H1 (cell line): ENCODE measurements around the gene SYT15. TPM values are rescaled to one million over a fixed set of nuclear protein-coding genes. Genes with fewer than 3 reads are reported as not detected.

Experiments used
- CTCF ChIA-PET: fragments of 300-600 bp; sonication (Branson Sonifier 250); formaldehyde crosslinking; loops from one replicate; lab custom pipeline; 2021; ENCODE audit not compliant: partially characterized antibody; lab: Charles Lee
- POLR2A ChIA-PET: fragments of 300-600 bp; sonication (Branson Sonifier 250); formaldehyde crosslinking; loops from one replicate; lab custom pipeline; 2021; ENCODE audit warnings: inconsistent platforms; ENCODE audit not compliant: partially characterized antibody; lab: Charles Lee
- DNase-seq, 2 experiments: peaks; one replicate each; pipeline versions ENCODE4 v3.0.0 to v3.0.0-alpha.2; 2010 to 2022; ENCODE audit warnings: low spot score in 2 of 2, low read depth in 1 of 2, mixed read lengths in 1 of 2
- FAIRE-seq: peaks from 2 replicates; lab custom pipeline; 2011; peaks lifted over from hg19 to GRCh38; lab: Jason Lieb, UNC
- H2AFZ ChIP-seq: 2 replicates; pipeline ENCODE4 v1.8.1; 2012; ENCODE audit warnings: low read length, inconsistent platforms
- H2AK5ac ChIP-seq: 2 replicates; pipeline ENCODE4 v1.6.1; 2013; ENCODE audit warnings: low read depth, low read length
- H2BK120ac ChIP-seq: replicated peaks from 2 replicates; pipeline ENCODE3; 2013; ENCODE audit warnings: low read depth, low read length, inconsistent platforms
- H2BK12ac ChIP-seq: 2 replicates; pipeline ENCODE4 v1.6.1; 2013; ENCODE audit warnings: low read depth, low read length
- H2BK15ac ChIP-seq: 2 replicates; pipeline ENCODE4 v1.6.1; 2013; ENCODE audit warnings: low read length
- H2BK20ac ChIP-seq: 2 replicates; pipeline ENCODE4 v1.6.1; 2013; ENCODE audit warnings: low read length
- H2BK5ac ChIP-seq: 2 replicates; pipeline ENCODE4 v1.6.1; 2013; ENCODE audit warnings: low read depth, low read length
- H3K14ac ChIP-seq: 2 replicates; pipeline ENCODE4 v1.6.1; 2013; ENCODE audit warnings: inconsistent platforms; ENCODE audit not compliant: insufficient read length
- H3K18ac ChIP-seq: 2 replicates; pipeline ENCODE4 v1.6.1; 2013; ENCODE audit warnings: low read length; ENCODE audit errors: extremely low read depth
- H3K23ac ChIP-seq: 2 replicates; pipeline ENCODE4 v1.6.1; 2013; ENCODE audit warnings: inconsistent platforms; ENCODE audit not compliant: insufficient read length
- H3K23me2 ChIP-seq: 2 replicates; pipeline ENCODE4 v1.6.1; 2013; ENCODE audit warnings: low read depth, low read length
- H3K27ac ChIP-seq: 2 replicates; pipeline ENCODE4 v1.6.1; 2011; ENCODE audit warnings: low read depth, low read length, inconsistent platforms
- H3K27me3 ChIP-seq, 4 experiments: replicated peaks in 1 of 4; 1 replicate in 1 of 4; 2 replicates in 3 of 4; pipeline versions ENCODE4 v1.6.1 to v1.8.1; 2011 to 2013; ENCODE audit warnings: low read length in 3 of 4, mild to moderate bottlenecking in 3 of 4, inconsistent platforms in 2 of 4, mixed read lengths in 2 of 4, moderate library complexity in 1 of 4; ENCODE audit not compliant: control insufficient read depth in 3 of 4, insufficient read depth in 3 of 4; ENCODE audit errors: extremely low read depth in 1 of 4
- H3K36me3 ChIP-seq, 4 experiments: 2 replicates each; pipeline versions ENCODE4 v1.6.1 to v1.8.1; 2011 to 2013; ENCODE audit warnings: mild to moderate bottlenecking in 4 of 4, low read length in 3 of 4, moderate library complexity in 2 of 4, control low read depth in 1 of 4, inconsistent platforms in 1 of 4; ENCODE audit not compliant: insufficient read depth in 4 of 4, control insufficient read depth in 2 of 4
- H3K4ac ChIP-seq: replicated peaks from 2 replicates; pipeline ENCODE3; 2013; ENCODE audit warnings: low read length, low read depth, mixed read lengths, inconsistent platforms; ENCODE audit not compliant: insufficient read length
- H3K4me1 ChIP-seq, 4 experiments: replicated peaks in 1 of 4; 1 replicate in 1 of 4; 2 replicates in 3 of 4; pipeline versions ENCODE4 v1.6.1 to v1.8.1; 2011 to 2013; ENCODE audit warnings: low read length in 3 of 4, inconsistent platforms in 2 of 4, mixed read lengths in 1 of 4; ENCODE audit not compliant: insufficient read depth in 4 of 4, control insufficient read depth in 3 of 4
- H3K4me2 ChIP-seq, 2 experiments: 2 replicates each; pipeline versions ENCODE4 v1.6.1 to v1.8.1; 2011 to 2013; ENCODE audit warnings: low read depth in 2 of 2, low read length in 2 of 2, control low read depth in 1 of 2, inconsistent platforms in 1 of 2, mild to moderate bottlenecking in 1 of 2; ENCODE audit not compliant: insufficient read depth in 1 of 2
- H3K4me3 ChIP-seq, 4 experiments: fragments of 200-600, 300-600 bp in 1 of 4; sonication (generic), shearing (Covaris generic), sonication (Bioruptor Twin) in 1 of 4; 2 replicates each; pipeline versions ENCODE4 v1.5.1 to v1.8.1; 2011 to 2016; ENCODE audit warnings: low read length in 4 of 4, low read depth in 3 of 4, control low read depth in 2 of 4, inconsistent platforms in 2 of 4, mild to moderate bottlenecking in 2 of 4, mixed read lengths in 1 of 4, moderate library complexity in 1 of 4; ENCODE audit not compliant: insufficient read depth in 2 of 4; ENCODE audit errors: extremely low read depth in 1 of 4
- H3K56ac ChIP-seq: replicated peaks from 2 replicates; pipeline ENCODE3; 2013; ENCODE audit warnings: low read depth, mild to moderate bottlenecking, mixed read lengths, low read length, inconsistent platforms; ENCODE audit not compliant: insufficient read length
- H3K79me1 ChIP-seq: 2 replicates; pipeline ENCODE4 v1.6.1; 2013; ENCODE audit warnings: low read depth, low read length, control low read depth
- H3K79me2 ChIP-seq, 2 experiments: 2 replicates each; pipeline versions ENCODE4 v1.6.1 to v1.8.1; 2012 to 2013; ENCODE audit warnings: low read length in 2 of 2, mild to moderate bottlenecking in 2 of 2, inconsistent platforms in 1 of 2; ENCODE audit not compliant: insufficient read depth in 2 of 2, control insufficient read depth in 1 of 2
- H3K9ac ChIP-seq, 4 experiments: replicated peaks in 1 of 4; 1 replicate in 1 of 4; 2 replicates in 3 of 4; pipeline versions ENCODE4 v1.6.1 to v1.8.1; 2011 to 2013; ENCODE audit warnings: low read depth in 3 of 4, low read length in 3 of 4, control low read depth in 2 of 4, mild to moderate bottlenecking in 2 of 4, moderate library complexity in 2 of 4, inconsistent platforms in 1 of 4; ENCODE audit errors: extremely low read depth in 1 of 4
- H3K9me3 ChIP-seq, 2 experiments: 2 replicates each; pipeline versions ENCODE4 v1.6.1 to v1.8.1; 2012 to 2013; ENCODE audit warnings: mild to moderate bottlenecking in 2 of 2, moderate library complexity in 2 of 2, control low read depth in 1 of 2, inconsistent platforms in 1 of 2, low read depth in 1 of 2, low read length in 1 of 2, mixed read lengths in 1 of 2; ENCODE audit not compliant: insufficient read depth in 2 of 2
- H4K20me1 ChIP-seq, 2 experiments: replicated peaks in 1 of 2; 2 replicates each; pipeline versions ENCODE3 to v1.8.1; 2011 to 2013; ENCODE audit warnings: inconsistent platforms in 2 of 2, low read length in 2 of 2, mild to moderate bottlenecking in 1 of 2; ENCODE audit not compliant: insufficient read depth in 2 of 2, control insufficient read depth in 1 of 2
- H4K5ac ChIP-seq: 2 replicates; pipeline ENCODE4 v1.6.1; 2013; ENCODE audit warnings: low read length, low read depth, mixed read lengths, inconsistent platforms; ENCODE audit not compliant: insufficient read length
- H4K8ac ChIP-seq: 2 replicates; pipeline ENCODE4 v1.8.0; 2013; ENCODE audit warnings: mild to moderate bottlenecking, moderate library complexity, low read length, inconsistent platforms; ENCODE audit not compliant: insufficient read depth; ENCODE audit errors: extremely low read depth
- H4K91ac ChIP-seq: replicated peaks from 2 replicates; pipeline ENCODE3; 2013; ENCODE audit warnings: low read length, mixed read lengths, inconsistent platforms; ENCODE audit not compliant: insufficient read length
- BRCA1 ChIP-seq: IDR thresholded peaks from 2 replicates; pipeline ENCODE4 v1.6.1; 2012; ENCODE audit warnings: low read depth, low read length, improper control_type of control experiment
- CBX5 ChIP-seq: fragments of 300-800, 300-1000 bp; sonication (generic); IDR thresholded peaks from 2 replicates; pipeline ENCODE4 v1.7.1; 2016; ENCODE audit warnings: antibody characterized with exemption, low read length, low read depth
- RNF2 ChIP-seq: fragments of 200-900, 300-1000 bp; sonication (generic); IDR thresholded peaks from 2 replicates; pipeline ENCODE4 v1.7.1; 2016; ENCODE audit warnings: borderline replicate concordance, low read depth, mild to moderate bottlenecking, antibody characterized with exemption, low read length; ENCODE audit not compliant: poor library complexity, severe bottlenecking; ENCODE audit errors: missing control alignments
- SIRT6 ChIP-seq: IDR thresholded peaks from one replicate; pipeline ENCODE4 v1.7.1; 2012; ENCODE audit warnings: low read length, inconsistent platforms
- WGBS, 2 experiments: shearing (Covaris generic) in 1 of 2; methylation state at CpG; one replicate each; pipeline versions ENCODE4 v1.1.6 to v1.1.7; 2013 to 2015; ENCODE audit warnings: low lambda C conversion rate in 2 of 2, mixed read lengths in 2 of 2, inconsistent platforms in 1 of 2, low coverage in 1 of 2, missing lambda C conversion rate in 1 of 2; ENCODE audit not compliant: insufficient replicate concordance in 2 of 2, insufficient coverage in 1 of 2, insufficient read length in 1 of 2; ENCODE audit errors: extremely low coverage in 1 of 2, missing lambda C conversion rate in 1 of 2; 5-methylcytosine and 5-hydroxymethylcytosine counted together
- polyA plus RNA-seq, 7 experiments: library from polyadenylated mRNA; depleted of rRNA in 3 of 7; stranded (reverse) in 5 of 7; unstranded in 2 of 7; fragments of >200 nt in 5 of 7; fragments of 200-250 nt in 2 of 7; gene quantifications; 1 replicate in 5 of 7; 2 replicates in 1 of 7; 4 replicates in 1 of 7; pipeline versions ENCODE4 v1.2.1 to v1.2.3, GENCODE V29; 2011 to 2013; ENCODE audit warnings: missing spikeins in 2 of 7, mixed read lengths in 2 of 7
- total RNA-seq: library from RNA; stranded (reverse); fragmentation: NEBNext Ultra II Directional; extraction: Animal tissue kit (Norgen Biotek cat#: 25700); gene quantifications from 2 replicates; pipeline ENCODE4 v1.2.1, GENCODE V29; 2021

SYT15 gene
- total and polyA plus RNA-seq, 2 of the 8 experiments (the other 6 are each of a cell fraction or from before 2014, with no cell fraction given) = 0.39 to 0.61 TPM

DNA sequence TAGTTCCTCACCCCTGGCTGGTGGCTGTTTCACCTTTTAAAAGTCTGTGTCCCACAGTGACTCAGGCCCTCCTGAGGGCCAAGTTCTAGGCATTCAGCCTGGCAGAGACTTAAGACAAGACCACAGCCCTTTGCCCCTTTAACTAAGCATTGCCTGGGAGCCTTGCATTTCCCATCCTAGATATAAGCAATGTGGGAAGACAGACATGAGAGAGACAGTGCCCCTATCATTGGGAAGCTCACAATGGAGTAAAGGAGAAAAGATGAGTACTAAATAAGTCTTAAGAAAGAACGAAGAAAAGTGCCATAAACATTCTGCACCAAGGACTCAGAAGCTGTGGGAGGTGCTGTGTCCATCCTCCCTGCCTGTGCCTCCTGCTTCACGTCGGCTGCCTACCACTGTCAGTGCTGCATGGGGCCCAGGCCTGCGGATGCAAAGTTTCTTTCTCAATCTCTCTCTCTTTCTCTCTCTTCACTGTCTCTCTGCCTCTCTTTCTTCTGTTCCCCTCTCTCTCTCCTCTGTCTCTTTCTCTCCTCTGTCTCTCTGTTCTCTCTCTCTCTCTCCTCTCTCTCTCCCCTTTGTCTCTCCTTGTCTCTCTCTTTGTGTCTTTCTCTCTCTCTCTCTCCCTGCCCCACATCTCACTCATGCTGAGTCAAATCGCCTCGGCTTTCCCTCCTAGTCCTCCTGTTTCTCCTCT, 44.0 kb upstream of the SYT15 start:
- Histone ChIP-seq H2BK120ac (no peak overlapping the region), H3K9me3 (no peaks in the 10 kb centered on the region), H4K91ac (no peak overlapping the region), H3K23ac (no peak overlapping the region), H3K27me3 (no peaks in the 10 kb centered on the region), H3K4me2 (no peak overlapping the region), H3K79me2 (no peaks in the 10 kb centered on the region), H2BK12ac (no peak overlapping the region), H2BK15ac (no peak overlapping the region), H3K14ac (no peak overlapping the region), H3K4me3 (no peak overlapping the region), H3K23me2 (no peaks in the 10 kb centered on the region), H4K5ac (no peak overlapping the region), H3K56ac (no peak overlapping the region), H3K4ac (no peak overlapping the region), H3K4me1 (peaks cover 4 to 10% (median 5%) of the 10 kb centered on the region in 4 experiments; a peak in 6 of 7 replicates), H3K36me3 (no peaks in the 10 kb centered on the region), H3K79me1 (no peaks in the 10 kb centered on the region), H3K18ac (no peak overlapping the region), H4K20me1 (peaks cover 0 to 2% of the 10 kb centered on the region in 2 experiments), H3K27ac (no peak overlapping the region), H2BK20ac (0 out of 2 replicates have a peak overlapping the region, but pooled peaks have one; percentile 6), H2AFZ (peak overlapping the region; percentile 22), H3K9ac (no peak overlapping the region), H4K8ac (no peak overlapping the region), H2BK5ac (no peak overlapping the region), H2AK5ac (no peak overlapping the region)
- no peak for DNase-seq
- 85% methylated on average over 6 of the region's 6 CpGs; no CpG with 5 or more reads in 1 of the 2 experiments for WGBS, 2 experiments
- POLR2A ChIA-PET = no interaction called here
- TF ChIP-seq CBX5 = no peak
- TF ChIP-seq RNF2 = peak; percentile 6
- TF ChIP-seq SIRT6 = peak; percentile 42
- TF ChIP-seq BRCA1 = no peak
- TF ChIP-seq, all 59 proteins: peak for 2
- FAIRE-seq = no peak
- CTCF ChIA-PET = interaction anchor here (2.8 kb wide), 1 partner anchor 10 kb away, joined by 23 read pairs; no protein-coding TSS in a partner anchor
